Activated naive CD4-positive, alpha-beta T cell treated with anti-CD3 and anti-CD28 coated beads, Interleukin-2, amount 50 U/mL, for 16 hours (primary cell): ENCODE data around the gene SCD.

ENCODE experiments used
- DNase-seq: peaks from one replicate; pipeline ENCODE4 v3.0.0-alpha.2; 2020

The SCD gene

GRCh38 chr10:100401631-100402328 is 54.7 kb downstream of the SCD start:
- DNase-seq, result no peak

DNA sequence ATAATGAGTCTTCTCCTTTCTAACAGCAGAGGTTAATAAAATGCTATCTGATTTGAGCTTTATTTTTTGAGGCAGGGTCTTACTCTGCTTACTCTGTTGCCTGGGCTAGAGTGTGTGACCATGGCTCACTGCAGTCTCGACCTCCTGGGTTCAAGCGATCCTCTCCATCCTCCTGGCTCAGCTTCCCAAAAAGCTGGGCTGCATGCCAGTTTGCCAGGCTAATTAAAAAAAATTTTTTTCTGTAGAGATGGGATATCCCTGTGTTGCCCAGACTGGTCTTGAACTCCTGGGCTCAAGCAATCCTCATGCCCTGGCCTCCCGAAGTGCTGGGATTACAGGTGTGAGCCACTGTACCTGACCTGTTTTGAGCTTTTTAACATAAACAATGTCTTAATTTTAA is 56.7 kb downstream of the SCD start:
- DNase-seq, result no peak

- no peak for DNase-seq
These were observed 66.1 kb downstream of the SCD start for GRCh38 chr10:100413173-100413572.
